GM19452 (cell line): ENCODE results near the gene TNRC6C.
"Not testable (repeated sequence)": the region's sequence is repeated elsewhere in the genome, so short reads cannot be mapped to it uniquely, and the experiment has no call there.

Experiments
- ATAC-seq: cut with Tn5 transposase; IDR thresholded peaks from one replicate; pipeline ENCODE4 v1.9.1; 2021; ENCODE audit not compliant: unreplicated experiment

The TNRC6C gene

GRCh38 chr17:78133971-78134898, 175.7 kb downstream of the TNRC6C start:
- no peak for ATAC-seq

GRCh38 chr17:78134899-78135385, 176.4 kb downstream of the TNRC6C start:
- no peak for ATAC-seq

GRCh38 chr17:78135858-78136500, 177.5 kb downstream of the TNRC6C start:
- no peak for ATAC-seq

- ATAC-seq: no peak
Observed at GRCh38 chr17:78137392-78138203, 179.1 kb downstream of the TNRC6C start.

- ATAC-seq: no peak
Observed at GRCh38 chr17:78138204-78139060, 179.9 kb downstream of the TNRC6C start.

GRCh38 chr17:78139861-78140168, 181.3 kb downstream of the TNRC6C start:
- ATAC-seq: not testable (repeated sequence)

- peak; percentile 75 for ATAC-seq
Observed at GRCh38 chr17:78140169-78141051, 181.9 kb downstream of the TNRC6C start.

- no peak for ATAC-seq
Observed at GRCh38 chr17:78141437-78142118, 183.1 kb downstream of the TNRC6C start.

GRCh38 chr17:78142119-78142861, 183.8 kb downstream of the TNRC6C start:
- no peak for ATAC-seq

- ATAC-seq: no peak
Observed at GRCh38 chr17:78143214-78144146, 185.0 kb downstream of the TNRC6C start.

GRCh38 chr17:78144147-78144719, 185.7 kb downstream of the TNRC6C start:
- no peak for ATAC-seq

GRCh38 chr17:78144736-78145641, 186.5 kb downstream of the TNRC6C start:
- no peak for ATAC-seq

- no peak for ATAC-seq
Observed at GRCh38 chr17:78146471-78146869, 188.0 kb downstream of the TNRC6C start.

- ATAC-seq: no peak
Observed at GRCh38 chr17:78146881-78147280, 188.4 kb downstream of the TNRC6C start.

GRCh38 chr17:78147315-78147998, 189.0 kb downstream of the TNRC6C start:
- ATAC-seq: no peak
